HG03066 (cell line): ENCODE results near the gene P2RY2.

Experiments used
- ATAC-seq: cut with Tn5 transposase; IDR thresholded peaks from one replicate; pipeline ENCODE4 v1.9.1; 2021; ENCODE audit warnings: low read depth; ENCODE audit not compliant: unreplicated experiment

Gene P2RY2

DNA sequence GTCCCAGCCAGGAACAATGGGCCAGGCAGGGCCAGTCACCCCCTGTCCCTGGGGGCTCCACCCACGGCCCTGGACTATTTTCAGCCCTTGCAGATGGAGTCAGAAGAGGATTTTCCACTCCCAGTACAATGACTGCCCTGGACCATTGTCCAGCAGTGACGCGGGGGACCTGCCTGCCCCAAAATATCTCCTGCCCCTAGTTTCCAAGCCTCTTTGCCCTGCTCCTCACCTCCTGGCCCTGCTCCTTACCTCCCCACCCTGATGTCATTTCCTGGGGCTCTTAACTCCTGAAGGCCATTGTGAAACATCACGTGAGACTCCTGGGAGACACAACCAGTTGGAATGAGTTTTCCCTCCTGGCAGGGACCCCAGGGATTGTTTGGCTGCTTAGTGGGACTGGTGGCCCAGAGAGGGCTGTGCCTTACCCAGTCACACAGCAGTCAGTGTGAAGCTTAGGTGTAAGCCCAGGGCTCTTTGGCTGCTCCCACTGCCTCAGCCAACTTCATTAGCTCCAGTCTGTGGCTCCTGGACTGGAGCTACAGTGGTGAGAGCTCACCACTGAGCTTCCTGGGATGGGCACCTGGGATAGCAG is 22.2 kb downstream of the P2RY2 start:
- no peak for ATAC-seq

DNA sequence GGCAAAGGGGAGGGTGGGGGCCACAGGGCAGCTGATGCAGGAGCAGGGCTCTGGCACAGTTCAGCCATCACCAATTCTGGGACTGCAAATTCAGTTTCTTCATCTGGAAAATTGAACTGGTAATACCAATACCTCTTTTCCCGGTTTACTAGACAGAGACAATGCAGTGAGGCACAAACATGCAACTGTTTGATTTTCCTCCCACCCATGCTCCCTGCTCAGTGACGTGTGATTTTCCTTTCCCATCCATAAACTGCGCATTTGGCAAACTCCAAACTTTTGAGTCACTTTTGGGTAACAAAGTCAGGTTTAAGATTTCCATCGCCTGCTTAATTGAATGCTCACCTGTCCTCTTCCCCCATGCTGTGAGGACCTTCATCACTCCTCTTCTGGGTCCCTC is 23.2 kb downstream of the P2RY2 start:
- ATAC-seq = no peak

DNA sequence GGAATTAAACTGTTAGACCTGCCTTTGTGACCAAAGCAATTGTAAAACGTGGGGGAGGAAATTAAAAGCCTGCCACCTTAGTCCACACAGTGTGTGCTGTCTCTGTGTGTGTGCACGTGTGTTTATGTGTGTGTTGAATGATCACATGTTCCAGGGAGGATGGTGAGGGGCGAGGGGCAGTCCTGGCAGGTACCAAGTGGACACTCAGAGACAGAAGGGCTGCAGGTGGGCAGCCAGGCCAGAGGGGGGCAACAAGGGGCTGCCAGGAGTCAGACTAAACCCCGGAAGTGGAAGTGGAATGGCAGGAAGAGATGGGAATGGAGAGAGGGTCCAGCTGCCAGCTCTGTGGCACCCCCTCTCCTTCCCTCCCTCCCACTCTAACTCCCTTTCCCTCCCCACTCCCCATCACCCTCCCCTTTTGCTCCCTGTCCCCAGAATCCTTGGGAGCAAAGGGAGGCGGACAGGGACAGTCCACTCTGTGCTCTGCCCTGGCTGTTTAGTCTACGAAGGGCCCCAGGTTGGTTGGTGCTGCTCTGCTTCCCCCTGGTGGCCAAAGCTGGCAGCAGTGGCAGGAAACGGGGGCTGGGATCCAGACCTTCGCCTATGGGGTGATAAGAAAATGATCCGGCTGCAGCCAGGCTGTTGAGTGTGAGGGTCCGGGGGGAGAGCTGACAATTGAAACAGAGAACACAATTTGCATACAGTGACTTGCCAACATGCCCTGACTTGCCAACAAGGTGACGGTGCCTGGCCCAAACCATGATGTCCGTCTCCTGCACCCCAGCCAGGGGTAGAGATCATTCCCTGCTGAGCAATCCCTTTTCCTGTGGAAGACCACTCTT is 24.4 kb downstream of the P2RY2 start:
- ATAC-seq = no peak

DNA sequence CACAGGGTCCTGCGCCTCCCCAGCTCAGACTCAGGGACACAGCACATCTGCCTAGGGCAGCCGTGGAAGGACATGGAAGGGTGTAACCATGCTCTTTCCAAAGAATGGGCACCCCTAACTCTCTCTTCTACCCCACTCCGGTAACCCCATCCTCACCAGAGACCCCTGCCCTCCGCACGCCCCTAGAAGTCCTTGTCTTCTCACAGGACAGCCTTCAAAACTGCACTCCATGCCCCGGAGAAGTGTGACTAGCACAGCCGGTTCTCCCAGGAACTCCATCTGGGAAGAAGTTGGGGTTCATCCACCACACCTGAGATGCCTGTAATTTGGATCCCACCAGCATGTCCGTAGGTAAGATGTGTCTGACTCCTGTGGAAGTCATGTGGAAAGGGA is 25.0 kb downstream of the P2RY2 start:
- ATAC-seq = no peak

DNA sequence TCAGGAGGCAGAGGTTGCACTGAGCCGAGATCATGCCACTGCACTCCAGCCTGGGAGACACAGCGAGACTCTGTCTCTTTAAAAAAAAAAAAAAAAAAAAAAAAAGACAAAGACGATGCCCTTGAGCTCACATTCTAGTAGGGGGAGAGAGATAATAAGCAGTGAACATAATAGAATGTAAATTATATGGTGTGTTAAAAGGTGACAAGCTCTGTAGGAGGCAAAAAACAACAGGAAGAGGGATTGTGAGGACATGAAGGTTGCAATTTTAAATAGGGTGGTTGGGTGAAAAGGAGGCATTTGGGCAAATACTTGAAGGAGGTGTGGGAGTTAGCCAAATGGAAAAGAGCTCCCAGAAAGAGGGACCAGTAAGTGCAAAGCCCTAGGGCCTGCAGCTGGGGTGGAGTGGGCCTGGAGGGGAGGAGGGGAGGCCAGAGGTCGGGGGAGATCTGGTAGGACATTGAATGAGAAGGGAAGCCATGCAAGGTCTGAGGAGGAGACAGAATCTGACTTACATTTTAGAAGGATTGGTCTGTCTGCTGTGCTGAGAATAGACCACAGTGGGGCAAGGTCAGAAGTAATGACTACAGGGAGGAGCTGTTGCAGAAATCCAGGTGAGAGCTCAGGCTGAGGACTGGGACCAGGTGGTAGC is 26.6 kb downstream of the P2RY2 start:
- no peak for ATAC-seq

DNA sequence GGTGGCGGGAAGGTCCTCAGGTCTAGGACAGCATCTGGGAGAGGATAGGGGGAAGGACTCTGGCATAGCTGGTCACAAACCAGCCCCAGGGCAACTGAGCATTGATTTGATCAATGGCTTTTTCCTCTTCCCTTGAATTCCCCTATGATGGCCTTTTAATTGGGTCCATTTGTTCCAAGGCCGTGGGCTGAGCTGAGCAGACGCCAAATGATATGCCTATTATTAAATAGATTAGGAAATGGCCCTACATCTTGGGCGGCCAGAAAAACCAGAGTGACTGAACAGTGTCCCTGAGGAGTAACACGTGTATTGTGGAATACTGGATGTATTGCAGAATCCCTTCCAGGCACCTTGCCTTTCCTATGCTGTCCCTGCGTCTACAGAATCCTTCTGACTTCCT is 27.4 kb downstream of the P2RY2 start:
- ATAC-seq = no peak

DNA sequence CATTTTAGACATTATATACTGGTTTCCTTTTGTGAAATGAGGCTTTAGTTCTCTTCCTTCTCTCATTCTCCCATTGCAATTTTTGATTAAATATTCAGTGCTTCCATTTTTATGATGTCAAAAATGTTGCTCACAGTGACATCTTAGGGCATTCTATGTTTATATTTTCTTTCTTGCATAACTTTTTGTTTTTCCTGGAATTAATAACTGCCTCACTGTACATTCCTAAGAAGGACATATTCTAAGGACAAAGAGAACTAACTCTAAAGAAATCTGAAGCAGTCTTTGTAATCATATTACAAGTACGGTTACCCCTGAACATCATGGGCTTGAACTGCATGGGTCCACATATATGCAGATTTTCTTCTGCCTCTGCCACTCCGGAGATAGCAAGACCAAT is 28.2 kb downstream of the P2RY2 start:
- no peak for ATAC-seq

DNA sequence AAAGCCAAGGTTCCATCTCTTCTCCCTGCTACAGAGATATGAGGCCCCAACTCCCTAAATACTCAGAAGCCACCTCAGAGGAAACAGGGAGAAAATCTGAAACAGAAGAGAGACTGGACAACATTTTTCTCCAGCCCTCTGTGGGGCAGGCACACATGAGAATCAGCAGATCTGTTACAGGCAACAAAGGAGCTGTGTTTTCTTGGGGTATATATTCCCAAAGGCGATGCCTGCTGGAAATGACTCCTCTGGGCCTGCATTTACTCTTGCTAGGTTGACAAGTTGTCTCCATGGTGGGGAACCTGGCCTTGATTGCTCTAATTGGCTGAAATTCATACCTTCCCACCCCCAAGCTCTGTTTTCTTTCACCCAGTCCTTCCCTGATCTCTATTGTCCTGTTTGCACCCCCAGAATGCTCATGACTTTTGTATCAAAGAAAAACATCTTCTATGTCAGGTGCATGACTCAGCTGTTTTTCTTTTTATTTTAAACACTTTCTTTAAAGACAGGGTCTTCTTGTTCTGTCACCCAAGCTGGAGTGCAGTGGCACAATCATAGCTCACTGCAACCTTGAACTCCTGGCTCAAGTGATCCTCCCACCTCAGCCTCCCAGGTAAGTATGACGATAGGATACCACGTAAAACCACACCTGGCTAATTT is 30.6 kb downstream of the P2RY2 start:
- no peak for ATAC-seq

DNA sequence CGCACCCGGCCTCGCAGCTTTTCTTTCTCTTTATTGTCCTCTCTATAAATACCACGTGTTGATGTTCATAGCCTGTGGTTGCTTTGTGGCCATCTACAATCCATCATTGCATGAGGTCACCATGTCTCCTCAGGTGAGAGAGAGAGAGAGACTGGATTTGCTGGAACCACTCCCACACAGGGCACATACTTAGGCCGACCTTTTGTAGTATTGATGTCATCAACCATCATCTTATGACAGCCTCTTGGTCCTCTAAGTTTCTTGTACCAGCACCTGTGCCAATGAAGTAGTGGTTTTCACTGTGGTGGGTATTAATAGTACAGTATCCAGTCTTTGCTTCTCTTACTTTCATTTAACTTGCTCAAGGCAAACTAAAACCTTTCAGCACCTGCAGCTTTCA is 31.2 kb downstream of the P2RY2 start:
- ATAC-seq = no peak

DNA sequence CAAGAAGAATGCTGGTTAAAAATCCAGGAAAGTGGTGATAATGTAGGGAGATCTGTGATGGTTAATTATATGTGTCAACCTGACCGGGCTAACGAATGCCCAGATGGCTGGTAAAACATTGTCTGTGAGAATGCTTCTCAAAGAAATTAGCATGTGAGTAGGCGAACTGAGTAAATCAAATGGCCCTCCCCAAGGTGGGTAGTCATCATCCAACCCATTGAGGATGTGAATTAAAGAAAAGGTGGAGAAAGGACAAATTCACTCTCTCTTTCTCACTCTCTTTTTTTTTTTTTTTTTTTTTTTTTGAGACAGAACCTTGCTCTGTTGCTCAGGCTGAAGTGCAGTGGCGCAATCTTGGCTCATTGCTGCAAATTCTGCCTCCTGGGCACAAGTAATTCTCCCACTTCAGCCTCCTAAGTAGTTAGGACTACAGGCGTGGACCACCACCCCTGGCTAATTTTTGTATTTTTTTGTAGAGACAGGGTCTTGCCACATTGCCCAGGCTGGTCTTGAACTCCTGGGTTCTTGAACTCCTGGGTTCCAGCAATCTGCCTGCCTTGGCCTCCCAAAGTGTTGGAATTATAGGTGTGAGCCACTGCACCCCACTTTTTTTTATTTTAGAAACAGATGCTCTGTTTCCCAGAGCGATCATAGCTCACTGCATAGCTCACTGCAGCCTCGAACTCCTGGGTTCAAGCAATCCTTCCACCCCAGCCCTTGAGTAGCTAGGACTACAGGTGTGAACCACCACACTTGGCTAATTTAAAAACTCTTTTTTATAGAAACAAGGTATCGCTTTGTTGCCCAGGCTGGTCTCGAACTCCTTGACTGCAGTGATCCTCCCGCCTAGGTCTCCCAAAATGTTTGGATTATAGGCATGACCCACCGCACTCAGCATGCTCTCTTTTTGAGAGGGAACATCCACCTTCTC is 32.0 kb downstream of the P2RY2 start:
- no peak for ATAC-seq

DNA sequence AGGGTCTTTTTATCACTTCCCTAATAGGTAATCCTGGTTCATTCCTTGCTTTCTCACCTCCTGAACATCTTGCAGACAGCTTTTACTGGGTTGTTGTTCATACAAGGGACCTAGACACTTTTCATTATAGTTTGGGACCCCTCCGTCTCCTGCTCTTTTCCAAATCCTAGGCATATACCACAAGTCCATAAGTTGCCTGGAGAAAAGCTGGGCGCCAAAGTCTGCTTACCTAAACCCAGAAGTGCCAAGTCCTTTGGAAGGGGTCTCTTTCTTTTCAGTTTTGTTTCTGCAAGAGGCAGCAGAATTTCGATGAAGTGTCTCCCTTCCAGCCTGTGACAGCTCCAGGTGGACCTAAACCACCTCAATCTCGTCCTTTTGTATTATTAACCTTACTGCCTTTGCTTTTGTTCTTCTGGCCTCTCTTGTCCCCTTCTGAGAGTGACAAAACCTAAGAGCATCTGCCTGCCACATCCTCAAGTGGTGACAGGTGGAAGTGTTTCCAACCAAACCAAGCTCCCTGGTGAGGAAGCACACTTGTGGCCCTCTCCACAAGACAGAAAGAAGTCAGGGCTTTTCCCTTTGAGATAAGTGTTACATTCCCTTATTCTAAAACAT is 34.6 kb downstream of the P2RY2 start:
- no peak for ATAC-seq

DNA sequence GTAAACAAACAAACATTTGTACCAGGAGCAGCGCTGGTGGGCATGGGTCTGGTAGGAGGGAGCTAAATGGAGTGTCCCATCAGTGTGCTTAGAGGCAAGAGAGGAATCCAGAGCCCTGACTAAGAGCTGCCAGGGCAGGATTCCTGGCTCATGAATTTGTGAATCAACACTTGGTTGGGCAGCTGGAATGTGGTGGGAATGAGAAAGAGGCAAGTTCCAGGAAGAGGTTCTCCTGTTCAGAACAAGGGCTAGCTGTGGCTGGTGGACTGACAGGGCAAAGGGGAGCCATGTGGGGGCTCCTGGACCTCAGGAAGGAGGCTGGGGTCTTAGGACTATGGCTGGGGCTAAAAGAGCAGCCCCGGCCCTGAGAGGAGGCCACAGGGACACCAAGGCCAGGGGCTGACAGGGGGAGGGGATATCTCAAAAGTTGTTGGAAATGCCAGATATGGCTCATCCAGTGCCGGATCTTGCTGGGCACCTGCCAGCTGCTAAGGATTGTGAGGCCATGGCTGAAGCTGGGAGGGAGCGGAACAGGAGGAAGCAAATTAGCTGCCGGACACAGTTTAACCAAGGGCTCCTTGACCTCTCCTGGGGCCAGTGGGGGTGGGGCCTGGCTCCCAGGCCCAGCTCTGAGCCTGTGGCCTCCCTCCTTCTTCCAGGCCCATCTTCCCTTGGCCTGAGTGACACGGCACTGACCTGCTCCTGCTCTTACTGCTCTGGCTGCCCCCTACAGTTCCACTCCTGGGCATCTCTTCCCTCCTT is 39.4 kb downstream of the P2RY2 start:
- no peak for ATAC-seq

DNA sequence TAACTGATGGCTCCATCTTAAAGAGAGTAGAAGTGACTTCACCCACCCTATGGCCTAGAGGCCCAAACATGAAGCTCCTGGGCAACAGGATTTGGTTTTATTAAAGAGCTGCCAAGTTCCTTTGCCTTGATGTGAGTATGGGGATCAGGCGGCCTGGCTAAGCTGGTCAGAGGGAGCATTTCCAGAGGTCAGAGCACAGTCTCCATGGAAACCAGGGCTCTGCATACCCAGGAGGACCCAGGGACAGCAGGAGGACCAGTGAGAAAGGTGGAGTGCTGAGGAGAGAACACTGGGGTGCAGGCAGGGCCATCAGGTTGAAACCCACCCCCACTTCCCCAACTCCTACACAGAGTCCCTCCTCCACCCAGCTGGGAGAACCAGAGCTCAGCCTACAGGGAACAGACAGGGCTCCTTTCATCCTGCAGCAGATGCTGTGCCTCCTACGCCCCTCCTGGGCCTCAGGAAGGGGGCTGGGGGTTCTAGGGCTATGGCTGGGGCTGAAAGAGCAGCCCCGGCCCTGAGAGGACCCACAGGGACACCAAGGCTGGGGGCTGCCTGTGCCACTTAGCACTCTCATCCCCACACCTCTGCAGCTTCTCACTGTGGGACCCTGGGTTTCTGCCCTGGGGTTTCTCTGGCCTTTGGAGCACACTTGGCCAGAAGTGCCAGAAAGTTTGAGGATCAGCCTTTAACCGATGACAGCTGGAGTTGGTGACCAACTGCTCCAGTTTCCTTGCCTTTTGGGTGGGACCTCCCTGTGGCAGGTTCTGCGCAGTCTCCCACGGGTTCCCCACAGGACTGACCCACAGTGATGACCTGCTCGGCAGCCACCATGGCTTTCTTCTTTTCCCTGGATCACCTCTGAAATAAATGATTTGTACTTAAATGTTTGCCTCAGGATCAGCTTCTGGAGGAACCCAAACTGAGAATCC is 40.3 kb downstream of the P2RY2 start:
- no peak for ATAC-seq

DNA sequence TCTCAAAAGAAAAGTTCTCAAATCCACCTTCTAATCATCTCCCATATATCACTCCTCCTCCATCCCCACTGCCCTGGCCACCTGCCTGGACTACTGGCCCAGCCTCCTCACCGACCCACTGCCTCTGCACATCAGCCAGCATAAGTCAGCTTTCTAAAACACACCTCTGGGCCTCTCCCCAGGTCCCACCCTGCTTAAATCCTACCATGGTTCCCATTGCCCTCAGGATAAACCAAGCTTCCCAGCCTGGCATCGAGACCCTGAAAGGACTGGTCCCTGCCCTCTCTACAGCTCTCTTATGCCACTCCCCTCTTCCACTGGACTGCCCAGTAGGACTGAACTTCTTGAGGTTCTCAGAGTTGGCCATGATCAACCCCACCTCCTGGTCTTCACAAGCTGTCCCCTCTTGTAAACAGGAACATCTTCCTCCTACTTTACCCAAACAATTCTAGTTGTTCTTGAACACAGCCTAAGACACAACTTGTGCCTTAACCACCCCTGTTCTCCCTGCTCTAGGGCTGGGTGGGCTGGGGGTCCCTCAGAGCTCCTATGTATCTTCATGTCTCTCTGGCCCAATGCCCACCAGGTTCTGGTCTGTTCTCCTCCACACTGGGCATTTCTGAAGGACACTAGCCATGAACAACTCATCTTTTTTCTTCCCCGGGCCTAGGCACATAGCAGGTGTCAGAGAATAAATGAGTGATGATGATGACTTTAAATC is 41.5 kb downstream of the P2RY2 start:
- ATAC-seq = no peak

DNA sequence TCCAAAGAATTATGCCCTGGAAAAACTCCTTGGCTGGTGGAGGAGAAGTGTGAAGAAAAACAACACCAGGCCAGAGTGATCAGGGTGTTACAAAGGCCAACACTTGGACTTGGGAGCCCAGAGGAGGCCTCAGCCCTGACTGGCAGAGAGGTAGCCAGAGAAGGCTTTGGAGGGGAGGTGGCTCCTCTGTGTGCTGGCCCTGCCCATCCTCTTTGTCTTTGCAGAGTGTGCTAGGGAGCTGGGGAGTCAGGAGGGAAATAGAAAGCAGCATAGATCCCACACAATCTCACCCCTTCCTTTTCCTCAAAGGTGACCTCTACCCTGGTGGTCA is 42.0 kb downstream of the P2RY2 start:
- ATAC-seq = no peak

DNA sequence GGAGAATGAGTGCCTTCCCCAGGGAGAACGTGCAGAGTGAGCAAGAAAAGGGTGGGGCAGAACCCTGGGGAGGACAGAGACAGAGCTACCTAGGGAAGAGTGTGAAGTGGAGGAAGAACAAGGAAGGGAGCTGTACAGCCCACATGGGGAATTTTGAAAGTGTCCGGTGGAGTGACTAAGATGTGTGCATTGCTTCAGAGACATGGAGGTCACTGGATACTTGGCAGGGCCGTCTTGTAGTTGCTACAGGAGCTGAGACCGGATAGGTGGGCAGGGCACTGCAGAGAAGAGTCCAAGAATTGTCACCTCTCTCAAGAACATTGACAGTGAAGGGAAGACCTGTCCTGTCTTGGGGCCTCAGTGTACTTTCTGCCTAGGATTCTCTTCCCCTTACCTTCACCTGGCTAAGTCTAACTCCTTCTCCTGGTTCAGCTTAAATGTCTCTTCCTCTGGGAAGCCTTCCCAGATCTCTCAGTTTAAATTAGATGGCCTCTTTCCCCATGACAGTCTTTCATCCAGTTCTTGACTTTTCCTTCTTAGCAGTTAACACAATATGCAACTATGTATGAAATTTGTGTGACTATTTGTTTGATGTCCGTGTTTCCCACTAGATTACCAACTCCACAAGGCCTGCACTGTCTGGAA is 44.9 kb downstream of the P2RY2 start:
- ATAC-seq = no peak

DNA sequence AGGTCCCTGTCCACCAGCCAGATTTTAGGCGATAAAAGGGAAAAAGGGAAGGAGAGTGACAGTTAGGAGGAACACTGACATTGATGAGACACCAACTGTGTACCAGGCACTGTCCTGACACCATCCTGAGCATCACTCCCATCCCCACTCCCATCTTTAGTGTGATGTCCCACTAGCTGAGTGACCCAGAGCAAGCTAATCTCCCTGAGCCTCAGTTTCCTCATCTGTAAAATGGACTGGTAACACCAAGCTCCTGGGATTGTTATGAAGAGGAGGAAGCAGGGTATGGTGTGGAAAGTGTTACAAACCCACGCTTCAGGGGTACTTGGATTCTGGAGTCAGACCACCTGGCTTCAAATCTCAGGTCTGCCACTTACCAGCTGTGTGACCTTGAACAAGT is 45.6 kb downstream of the P2RY2 start:
- no peak for ATAC-seq
